HEK293 (cell line): ENCODE measurements around the gene TNNI3K.

Experiments
- ZNF140 ChIP-seq: fragments of 450-650 bp; formaldehyde crosslinking; IDR thresholded peaks from 2 replicates; pipeline ENCODE4 v1.5.1; 2016; ENCODE audit warnings: missing biosample characterization, missing genetic modification characterization
- ZNF830 ChIP-seq: fragments of 450-650 bp; IDR thresholded peaks from 2 replicates; pipeline ENCODE4 v1.5.0; 2018; ENCODE audit warnings: missing biosample characterization, missing genetic modification characterization, low read depth, mild to moderate bottlenecking, moderate library complexity
- TF ChIP-seq, protein P1 (sequence below): fragments of 450-650 bp; formaldehyde crosslinking; IDR thresholded peaks from 2 replicates; pipeline ENCODE4 v1.5.1; 2016; ENCODE audit warnings: missing biosample characterization, missing genetic modification characterization
- TF ChIP-seq, protein P2 (sequence below): fragments of 450-650 bp; formaldehyde crosslinking; IDR thresholded peaks from 2 replicates; pipeline ENCODE4 v1.5.1; 2016; ENCODE audit warnings: missing biosample characterization, missing genetic modification characterization
- TF ChIP-seq, protein P3 (sequence below): fragments of 450-650 bp; formaldehyde crosslinking; IDR thresholded peaks from 2 replicates; pipeline ENCODE4 v1.5.1; 2016; ENCODE audit warnings: missing biosample characterization, missing genetic modification characterization, low read depth
- TF ChIP-seq, protein P4 (sequence below): fragments of 450-650 bp; formaldehyde crosslinking; IDR thresholded peaks from 2 replicates; pipeline ENCODE4 v1.5.1; 2016; ENCODE audit warnings: missing biosample characterization, missing genetic modification characterization, low read depth
- TF ChIP-seq, protein P5 (sequence below): fragments of 450-650 bp; formaldehyde crosslinking; IDR thresholded peaks from 2 replicates; pipeline ENCODE4 v1.5.1; 2016; ENCODE audit warnings: missing biosample characterization, missing genetic modification characterization

DNA sequence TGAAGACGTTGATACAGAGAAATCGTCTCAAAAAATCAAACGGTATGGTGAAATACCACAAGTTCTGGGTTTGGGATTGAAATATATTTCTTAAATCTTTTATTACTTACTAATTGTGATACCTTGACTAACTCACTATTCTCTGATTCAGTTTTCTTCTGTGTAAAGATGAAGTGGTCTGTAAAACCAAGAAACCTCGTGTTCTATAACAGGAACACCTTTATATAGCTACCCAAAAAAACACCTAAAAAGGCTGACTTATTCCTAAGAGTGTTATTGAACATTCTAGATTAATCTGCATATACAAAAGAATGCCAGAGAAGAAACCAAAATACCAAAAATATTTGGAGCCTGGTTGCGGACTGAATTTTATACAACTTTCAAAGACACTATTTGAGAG is 37.9 kb upstream of the TNNI3K start:
- TF ChIP-seq ZNF830 (tag by site-specific recombination) (no peak), ZNF140 (tag by site-specific recombination) (no peak)
- TF ChIP-seq, protein P1, sequence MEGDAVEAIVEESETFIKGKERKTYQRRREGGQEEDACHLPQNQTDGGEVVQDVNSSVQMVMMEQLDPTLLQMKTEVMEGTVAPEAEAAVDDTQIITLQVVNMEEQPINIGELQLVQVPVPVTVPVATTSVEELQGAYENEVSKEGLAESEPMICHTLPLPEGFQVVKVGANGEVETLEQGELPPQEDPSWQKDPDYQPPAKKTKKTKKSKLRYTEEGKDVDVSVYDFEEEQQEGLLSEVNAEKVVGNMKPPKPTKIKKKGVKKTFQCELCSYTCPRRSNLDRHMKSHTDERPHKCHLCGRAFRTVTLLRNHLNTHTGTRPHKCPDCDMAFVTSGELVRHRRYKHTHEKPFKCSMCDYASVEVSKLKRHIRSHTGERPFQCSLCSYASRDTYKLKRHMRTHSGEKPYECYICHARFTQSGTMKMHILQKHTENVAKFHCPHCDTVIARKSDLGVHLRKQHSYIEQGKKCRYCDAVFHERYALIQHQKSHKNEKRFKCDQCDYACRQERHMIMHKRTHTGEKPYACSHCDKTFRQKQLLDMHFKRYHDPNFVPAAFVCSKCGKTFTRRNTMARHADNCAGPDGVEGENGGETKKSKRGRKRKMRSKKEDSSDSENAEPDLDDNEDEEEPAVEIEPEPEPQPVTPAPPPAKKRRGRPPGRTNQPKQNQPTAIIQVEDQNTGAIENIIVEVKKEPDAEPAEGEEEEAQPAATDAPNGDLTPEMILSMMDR (tag by site-specific recombination): no peak
- TF ChIP-seq, protein P2, sequence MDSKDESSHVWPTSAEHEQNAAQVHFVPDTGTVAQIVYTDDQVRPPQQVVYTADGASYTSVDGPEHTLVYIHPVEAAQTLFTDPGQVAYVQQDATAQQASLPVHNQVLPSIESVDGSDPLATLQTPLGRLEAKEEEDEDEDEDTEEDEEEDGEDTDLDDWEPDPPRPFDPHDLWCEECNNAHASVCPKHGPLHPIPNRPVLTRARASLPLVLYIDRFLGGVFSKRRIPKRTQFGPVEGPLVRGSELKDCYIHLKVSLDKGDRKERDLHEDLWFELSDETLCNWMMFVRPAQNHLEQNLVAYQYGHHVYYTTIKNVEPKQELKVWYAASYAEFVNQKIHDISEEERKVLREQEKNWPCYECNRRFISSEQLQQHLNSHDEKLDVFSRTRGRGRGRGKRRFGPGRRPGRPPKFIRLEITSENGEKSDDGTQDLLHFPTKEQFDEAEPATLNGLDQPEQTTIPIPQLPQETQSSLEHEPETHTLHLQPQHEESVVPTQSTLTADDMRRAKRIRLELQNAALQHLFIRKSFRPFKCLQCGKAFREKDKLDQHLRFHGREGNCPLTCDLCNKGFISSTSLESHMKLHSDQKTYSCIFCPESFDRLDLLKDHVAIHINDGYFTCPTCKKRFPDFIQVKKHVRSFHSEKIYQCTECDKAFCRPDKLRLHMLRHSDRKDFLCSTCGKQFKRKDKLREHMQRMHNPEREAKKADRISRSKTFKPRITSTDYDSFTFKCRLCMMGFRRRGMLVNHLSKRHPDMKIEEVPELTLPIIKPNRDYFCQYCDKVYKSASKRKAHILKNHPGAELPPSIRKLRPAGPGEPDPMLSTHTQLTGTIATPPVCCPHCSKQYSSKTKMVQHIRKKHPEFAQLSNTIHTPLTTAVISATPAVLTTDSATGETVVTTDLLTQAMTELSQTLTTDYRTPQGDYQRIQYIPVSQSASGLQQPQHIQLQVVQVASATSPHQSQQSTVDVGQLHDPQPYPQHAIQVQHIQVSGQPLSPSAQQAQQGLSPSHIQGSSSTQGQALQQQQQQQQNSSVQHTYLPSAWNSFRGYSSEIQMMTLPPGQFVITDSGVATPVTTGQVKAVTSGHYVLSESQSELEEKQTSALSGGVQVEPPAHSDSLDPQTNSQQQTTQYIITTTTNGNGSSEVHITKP: no peak
- TF ChIP-seq, protein P3, sequence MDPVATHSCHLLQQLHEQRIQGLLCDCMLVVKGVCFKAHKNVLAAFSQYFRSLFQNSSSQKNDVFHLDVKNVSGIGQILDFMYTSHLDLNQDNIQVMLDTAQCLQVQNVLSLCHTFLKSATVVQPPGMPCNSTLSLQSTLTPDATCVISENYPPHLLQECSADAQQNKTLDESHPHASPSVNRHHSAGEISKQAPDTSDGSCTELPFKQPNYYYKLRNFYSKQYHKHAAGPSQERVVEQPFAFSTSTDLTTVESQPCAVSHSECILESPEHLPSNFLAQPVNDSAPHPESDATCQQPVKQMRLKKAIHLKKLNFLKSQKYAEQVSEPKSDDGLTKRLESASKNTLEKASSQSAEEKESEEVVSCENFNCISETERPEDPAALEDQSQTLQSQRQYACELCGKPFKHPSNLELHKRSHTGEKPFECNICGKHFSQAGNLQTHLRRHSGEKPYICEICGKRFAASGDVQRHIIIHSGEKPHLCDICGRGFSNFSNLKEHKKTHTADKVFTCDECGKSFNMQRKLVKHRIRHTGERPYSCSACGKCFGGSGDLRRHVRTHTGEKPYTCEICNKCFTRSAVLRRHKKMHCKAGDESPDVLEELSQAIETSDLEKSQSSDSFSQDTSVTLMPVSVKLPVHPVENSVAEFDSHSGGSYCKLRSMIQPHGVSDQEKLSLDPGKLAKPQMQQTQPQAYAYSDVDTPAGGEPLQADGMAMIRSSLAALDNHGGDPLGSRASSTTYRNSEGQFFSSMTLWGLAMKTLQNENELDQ (tag by site-specific recombination): no peak
- TF ChIP-seq, protein P4, sequence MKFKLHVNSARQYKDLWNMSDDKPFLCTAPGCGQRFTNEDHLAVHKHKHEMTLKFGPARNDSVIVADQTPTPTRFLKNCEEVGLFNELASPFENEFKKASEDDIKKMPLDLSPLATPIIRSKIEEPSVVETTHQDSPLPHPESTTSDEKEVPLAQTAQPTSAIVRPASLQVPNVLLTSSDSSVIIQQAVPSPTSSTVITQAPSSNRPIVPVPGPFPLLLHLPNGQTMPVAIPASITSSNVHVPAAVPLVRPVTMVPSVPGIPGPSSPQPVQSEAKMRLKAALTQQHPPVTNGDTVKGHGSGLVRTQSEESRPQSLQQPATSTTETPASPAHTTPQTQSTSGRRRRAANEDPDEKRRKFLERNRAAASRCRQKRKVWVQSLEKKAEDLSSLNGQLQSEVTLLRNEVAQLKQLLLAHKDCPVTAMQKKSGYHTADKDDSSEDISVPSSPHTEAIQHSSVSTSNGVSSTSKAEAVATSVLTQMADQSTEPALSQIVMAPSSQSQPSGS: no peak
- TF ChIP-seq, protein P5, sequence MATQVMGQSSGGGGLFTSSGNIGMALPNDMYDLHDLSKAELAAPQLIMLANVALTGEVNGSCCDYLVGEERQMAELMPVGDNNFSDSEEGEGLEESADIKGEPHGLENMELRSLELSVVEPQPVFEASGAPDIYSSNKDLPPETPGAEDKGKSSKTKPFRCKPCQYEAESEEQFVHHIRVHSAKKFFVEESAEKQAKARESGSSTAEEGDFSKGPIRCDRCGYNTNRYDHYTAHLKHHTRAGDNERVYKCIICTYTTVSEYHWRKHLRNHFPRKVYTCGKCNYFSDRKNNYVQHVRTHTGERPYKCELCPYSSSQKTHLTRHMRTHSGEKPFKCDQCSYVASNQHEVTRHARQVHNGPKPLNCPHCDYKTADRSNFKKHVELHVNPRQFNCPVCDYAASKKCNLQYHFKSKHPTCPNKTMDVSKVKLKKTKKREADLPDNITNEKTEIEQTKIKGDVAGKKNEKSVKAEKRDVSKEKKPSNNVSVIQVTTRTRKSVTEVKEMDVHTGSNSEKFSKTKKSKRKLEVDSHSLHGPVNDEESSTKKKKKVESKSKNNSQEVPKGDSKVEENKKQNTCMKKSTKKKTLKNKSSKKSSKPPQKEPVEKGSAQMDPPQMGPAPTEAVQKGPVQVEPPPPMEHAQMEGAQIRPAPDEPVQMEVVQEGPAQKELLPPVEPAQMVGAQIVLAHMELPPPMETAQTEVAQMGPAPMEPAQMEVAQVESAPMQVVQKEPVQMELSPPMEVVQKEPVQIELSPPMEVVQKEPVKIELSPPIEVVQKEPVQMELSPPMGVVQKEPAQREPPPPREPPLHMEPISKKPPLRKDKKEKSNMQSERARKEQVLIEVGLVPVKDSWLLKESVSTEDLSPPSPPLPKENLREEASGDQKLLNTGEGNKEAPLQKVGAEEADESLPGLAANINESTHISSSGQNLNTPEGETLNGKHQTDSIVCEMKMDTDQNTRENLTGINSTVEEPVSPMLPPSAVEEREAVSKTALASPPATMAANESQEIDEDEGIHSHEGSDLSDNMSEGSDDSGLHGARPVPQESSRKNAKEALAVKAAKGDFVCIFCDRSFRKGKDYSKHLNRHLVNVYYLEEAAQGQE: no peak
